Stimulated activated effector memory CD8-positive, alpha-beta T cell treated with anti-CD3 and anti-CD28 coated beads, Interleukin-12 subunit alpha, Interleukin-12 subunit beta, amount 100 ng/mL, for 72 hours (primary cell): Measurements from ENCODE around the gene POFUT2.

Experiments used
- ATAC-seq: fragments of 150-1000 bp; cut with Tn5 transposase; 2 replicates; pipeline ENCODE4 v1.10.0; 2021
- DNase-seq, 2 donors: peaks; one replicate each; pipeline ENCODE4 v3.0.0; 2021 to 2022; ENCODE audit warnings: low spot score in 2 of 2
- H3K27ac Mint-ChIP-seq: one replicate; pipeline ENCODE4 v1.8.0; 2022; ENCODE audit warnings: mild to moderate bottlenecking, mixed read lengths
- H3K36me3 Mint-ChIP-seq: one replicate; pipeline ENCODE4 v1.8.0; 2022; ENCODE audit warnings: mild to moderate bottlenecking, mixed read lengths
- H3K4me1 Mint-ChIP-seq: one replicate; pipeline ENCODE4 v1.8.0; 2022; ENCODE audit warnings: mixed read lengths
- H3K4me3 Mint-ChIP-seq: one replicate; pipeline ENCODE4 v1.8.0; 2022; ENCODE audit warnings: mild to moderate bottlenecking, mixed read lengths
- H3K9me3 Mint-ChIP-seq: one replicate; pipeline ENCODE4 v1.8.0; 2022; ENCODE audit warnings: mixed read lengths

POFUT2 gene

GRCh38 chr21:45286671-45287437, 841 bp downstream of the POFUT2 start:
- Mint-ChIP-seq H3K27ac (no peak overlapping the region), H3K4me3 (peak overlapping the region; percentile 79), H3K36me3 (peaks cover 27% of the 10 kb centered on the region), H3K9me3 (no peaks in the 10 kb centered on the region), H3K4me1 (peaks cover 15% of the 10 kb centered on the region)
- no peak for ATAC-seq
- DNase-seq: no peak

- Mint-ChIP-seq H3K9me3 (no peaks in the 10 kb centered on the region), H3K27ac (no peak overlapping the region), H3K4me1 (peaks cover 15% of the 10 kb centered on the region), H3K36me3 (peaks cover 37% of the 10 kb centered on the region), H3K4me3 (peak overlapping the region; percentile 79)
- ATAC-seq: no peak
- no peak for DNase-seq
These were observed 2.3 kb downstream of the POFUT2 start for GRCh38 chr21:45285266-45285931.

- Mint-ChIP-seq H3K27ac (no peak overlapping the region), H3K4me1 (peaks cover 15% of the 10 kb centered on the region), H3K9me3 (no peaks in the 10 kb centered on the region), H3K36me3 (peaks cover 47% of the 10 kb centered on the region), H3K4me3 (no peak overlapping the region)
- ATAC-seq (no peak), DNase-seq (no peak)
These were observed 3.3 kb downstream of the POFUT2 start for GRCh38 chr21:45284456-45284741.

GRCh38 chr21:45283611-45284455, 3.9 kb downstream of the POFUT2 start:
- H3K4me1 Mint-ChIP-seq: peaks cover 15% of the 10 kb centered on the region
- no peak for ATAC-seq
- no peak overlapping the region for H3K27ac Mint-ChIP-seq
- no peak for DNase-seq
- peaks cover 52% of the 10 kb centered on the region for H3K36me3 Mint-ChIP-seq
- no peak overlapping the region for H3K4me3 Mint-ChIP-seq
- H3K9me3 Mint-ChIP-seq: no peaks in the 10 kb centered on the region

- no peaks in the 10 kb centered on the region for H3K9me3 Mint-ChIP-seq
- no peak overlapping the region for H3K27ac Mint-ChIP-seq
These were observed 4.6 kb downstream of the POFUT2 start for GRCh38 chr21:45283035-45283610.

GRCh38 chr21:45282283-45283034, 5.2 kb downstream of the POFUT2 start:
- no peak for ATAC-seq
- Mint-ChIP-seq H3K4me1 (peaks cover 15% of the 10 kb centered on the region), H3K36me3 (peaks cover 49% of the 10 kb centered on the region), H3K27ac (no peak overlapping the region), H3K9me3 (no peaks in the 10 kb centered on the region), H3K4me3 (no peak overlapping the region)
- DNase-seq: no peak

More at GRCh38 chr21:45283035-45283610, 4.6 kb downstream of the POFUT2 start:
- Mint-ChIP-seq H3K4me1 (peaks cover 15% of the 10 kb centered on the region), H3K36me3 (peaks cover 55% of the 10 kb centered on the region), H3K4me3 (no peak overlapping the region)
- ATAC-seq (no peak), DNase-seq (no peak)

- Mint-ChIP-seq H3K36me3 (peaks cover 49% of the 10 kb centered on the region), H3K4me1 (peaks cover 15% of the 10 kb centered on the region), H3K27ac (no peak overlapping the region), H3K4me3 (no peak overlapping the region), H3K9me3 (no peaks in the 10 kb centered on the region)
- DNase-seq: no peak
- no peak for ATAC-seq
These were observed 6.0 kb downstream of the POFUT2 start for GRCh38 chr21:45281411-45282282.

- ATAC-seq: no peak
- DNase-seq: no peak
- Mint-ChIP-seq H3K4me1 (peaks cover 15% of the 10 kb centered on the region), H3K4me3 (no peak overlapping the region), H3K36me3 (peaks cover 49% of the 10 kb centered on the region), H3K27ac (no peak overlapping the region), H3K9me3 (no peaks in the 10 kb centered on the region)
These were observed 6.7 kb downstream of the POFUT2 start for GRCh38 chr21:45280969-45281368.

- ATAC-seq (no peak), DNase-seq (no peak)
- H3K4me1 Mint-ChIP-seq: peaks cover 9% of the 10 kb centered on the region
- no peaks in the 10 kb centered on the region for H3K9me3 Mint-ChIP-seq
- H3K36me3 Mint-ChIP-seq: peaks cover 44% of the 10 kb centered on the region
- H3K4me3 Mint-ChIP-seq: no peak overlapping the region
- peak overlapping the region; percentile 34 for H3K27ac Mint-ChIP-seq
These were observed 7.4 kb downstream of the POFUT2 start for GRCh38 chr21:45280178-45280821.

GRCh38 chr21:45279446-45280177, 8.1 kb downstream of the POFUT2 start:
- ATAC-seq: no peak
- H3K9me3 Mint-ChIP-seq: no peaks in the 10 kb centered on the region
- H3K4me1 Mint-ChIP-seq: peaks cover 2% of the 10 kb centered on the region
- H3K36me3 Mint-ChIP-seq: peaks cover 37% of the 10 kb centered on the region
- H3K4me3 Mint-ChIP-seq: no peak overlapping the region
- H3K27ac Mint-ChIP-seq: peak overlapping the region; percentile 34
- DNase-seq: no peak

GRCh38 chr21:45278156-45278911, 9.4 kb downstream of the POFUT2 start:
- Mint-ChIP-seq H3K9me3 (no peaks in the 10 kb centered on the region), H3K4me1 (no peaks in the 10 kb centered on the region), H3K27ac (no peak overlapping the region), H3K36me3 (peaks cover 28% of the 10 kb centered on the region), H3K4me3 (no peak overlapping the region)
- ATAC-seq: no peak
- DNase-seq: no peak

- H3K27ac Mint-ChIP-seq: no peak overlapping the region
- no peak for ATAC-seq
These were observed 10.3 kb downstream of the POFUT2 start for GRCh38 chr21:45277101-45278045.

More at GRCh38 chr21:45277101-45278045, 10.3 kb downstream of the POFUT2 start:
- no peak for DNase-seq
- Mint-ChIP-seq H3K4me1 (no peaks in the 10 kb centered on the region), H3K9me3 (no peaks in the 10 kb centered on the region), H3K36me3 (peaks cover 28% of the 10 kb centered on the region), H3K4me3 (no peak overlapping the region)
